GM21576 (cell line): Measurements from ENCODE around the gene TRIM2.
A peak's percentile ranks its signal among the peaks of the same experiment; 100 is the strongest.

Source experiments
- ATAC-seq: cut with Tn5 transposase; IDR thresholded peaks from one replicate; pipeline ENCODE4 v1.9.1; 2021; ENCODE audit warnings: mild to moderate bottlenecking, moderate library complexity; ENCODE audit not compliant: unreplicated experiment

The TRIM2 gene

DNA sequence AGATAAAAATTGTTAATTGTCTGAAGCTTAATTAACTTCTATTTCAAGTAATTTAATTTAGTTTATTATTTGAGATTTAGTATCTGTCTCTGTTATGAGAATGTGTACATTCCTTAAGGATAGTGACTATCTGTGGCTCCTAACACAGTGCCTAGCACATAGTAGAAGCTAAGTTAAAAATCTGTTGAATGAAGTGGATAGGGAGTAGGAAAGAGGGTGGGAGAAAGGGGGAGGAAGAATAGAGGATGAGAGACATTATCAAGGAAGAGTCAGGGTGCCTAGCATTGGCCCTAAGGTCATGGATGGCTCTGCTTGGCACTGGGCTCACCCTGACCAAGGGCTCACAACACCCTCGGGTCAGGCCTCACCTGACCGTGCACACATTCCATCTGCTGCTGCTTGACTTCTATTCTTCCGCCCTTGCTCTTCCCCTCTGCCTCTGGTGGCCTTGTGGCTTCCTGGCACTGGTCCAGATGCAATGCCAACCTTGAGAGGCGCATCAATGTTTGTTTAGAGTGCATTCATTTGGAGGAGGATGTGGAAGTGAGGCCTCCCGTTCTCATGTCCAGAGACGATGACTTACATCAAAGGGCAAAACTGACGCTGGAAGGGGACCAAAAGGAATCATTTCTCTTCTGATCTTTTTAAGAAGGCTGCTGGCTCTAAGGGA, 42.3 kb downstream of the TRIM2 start:
- ATAC-seq, result no peak

DNA sequence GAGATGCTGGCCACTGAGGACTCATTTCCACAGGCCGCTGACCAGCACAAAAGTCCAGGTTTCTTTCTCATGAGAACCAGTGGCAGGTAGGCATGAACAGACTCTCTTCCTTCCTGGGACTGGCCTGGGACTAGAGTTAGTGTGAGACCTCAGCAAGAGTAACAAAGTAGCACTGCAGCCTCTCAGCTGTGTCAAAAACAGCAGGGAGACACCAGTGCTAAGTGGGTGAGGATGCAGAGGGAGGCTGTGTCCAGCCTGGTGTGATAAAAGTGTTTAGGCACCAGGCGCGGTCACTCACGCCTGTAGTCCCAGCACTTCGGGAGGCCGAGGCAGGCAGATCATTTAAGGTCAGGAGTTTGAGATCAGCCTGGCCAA, 42.9 kb downstream of the TRIM2 start:
- no peak for ATAC-seq

DNA sequence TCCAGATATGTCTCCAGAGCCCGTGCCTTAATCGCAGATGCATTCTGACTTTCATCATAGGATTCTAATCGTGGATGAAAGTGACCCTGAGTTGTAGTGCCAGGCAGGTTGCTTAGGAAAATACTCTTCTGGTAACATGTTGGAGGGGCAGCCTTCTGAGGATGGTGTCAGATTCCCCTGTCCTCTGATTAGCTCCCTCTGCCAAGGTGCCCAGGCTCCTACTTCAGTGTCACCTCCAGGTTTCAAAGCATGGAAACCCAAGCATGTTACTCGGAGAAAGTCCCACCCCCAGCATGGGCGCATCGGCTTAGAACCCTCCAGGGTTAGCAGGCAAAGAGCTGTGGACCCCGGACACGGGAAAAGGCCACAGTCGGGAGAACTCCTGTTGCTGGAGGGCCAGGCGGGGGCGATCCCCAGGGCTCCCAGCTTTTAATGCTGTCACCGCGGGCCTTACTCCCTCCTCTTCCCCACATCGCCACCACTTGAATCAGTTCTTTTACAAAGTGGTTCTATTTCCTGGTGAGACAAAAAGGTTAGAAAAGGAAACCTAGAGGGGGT, 44.5 kb downstream of the TRIM2 start:
- ATAC-seq, result peak; percentile 5

DNA sequence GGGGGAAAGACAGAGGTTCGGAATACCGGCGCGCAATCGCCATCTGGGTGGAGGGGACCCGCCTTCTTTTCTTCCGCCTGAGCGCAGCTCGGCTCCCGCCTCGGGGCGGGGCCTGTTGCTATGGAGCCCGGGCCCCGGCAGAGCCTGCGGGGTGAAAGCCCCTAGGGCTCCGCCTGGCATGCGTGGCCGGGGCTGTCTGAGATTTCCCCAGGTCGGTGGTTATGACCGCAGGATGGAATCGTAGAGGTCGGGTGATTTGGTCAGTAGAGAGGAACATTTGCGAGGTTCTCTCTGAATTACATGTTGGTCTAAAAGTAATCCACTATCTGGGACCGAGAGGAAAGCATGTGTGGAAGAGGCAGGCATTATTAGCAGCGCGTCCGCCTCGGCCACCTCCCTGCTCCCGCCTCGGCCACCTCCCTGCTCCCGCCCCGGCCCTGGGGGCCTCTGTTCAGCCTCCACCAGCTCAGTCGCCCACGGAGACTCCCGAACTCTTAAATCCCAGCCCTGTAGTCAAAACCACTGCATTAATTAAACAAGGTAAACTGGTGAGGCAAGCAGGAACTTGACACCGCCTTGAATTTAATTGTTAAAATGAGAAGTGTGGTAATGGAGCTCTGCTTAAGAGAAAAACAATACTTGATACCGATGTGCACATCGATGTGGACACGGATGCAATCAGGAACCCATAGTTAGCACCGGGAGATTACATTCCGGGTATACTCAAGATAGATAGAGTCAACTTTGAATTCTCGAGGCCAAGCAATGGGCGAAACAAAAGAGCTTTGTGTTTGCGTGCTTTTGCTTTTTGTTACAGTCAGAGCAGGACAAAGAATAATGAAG, 45.2 kb downstream of the TRIM2 start:
- ATAC-seq, result peak; percentile 96

- ATAC-seq, result peak; percentile 37
These were observed 47.9 kb downstream of the TRIM2 start for GRCh38 chr4:153252122-153252521.

GRCh38 chr4:153255233-153255632, 51.0 kb downstream of the TRIM2 start:
- ATAC-seq, result no peak

- peak; percentile 62 for ATAC-seq
These were observed 52.9 kb downstream of the TRIM2 start for GRCh38 chr4:153257151-153257620.

- no peak for ATAC-seq
These were observed 53.7 kb downstream of the TRIM2 start for GRCh38 chr4:153257991-153258390.

DNA sequence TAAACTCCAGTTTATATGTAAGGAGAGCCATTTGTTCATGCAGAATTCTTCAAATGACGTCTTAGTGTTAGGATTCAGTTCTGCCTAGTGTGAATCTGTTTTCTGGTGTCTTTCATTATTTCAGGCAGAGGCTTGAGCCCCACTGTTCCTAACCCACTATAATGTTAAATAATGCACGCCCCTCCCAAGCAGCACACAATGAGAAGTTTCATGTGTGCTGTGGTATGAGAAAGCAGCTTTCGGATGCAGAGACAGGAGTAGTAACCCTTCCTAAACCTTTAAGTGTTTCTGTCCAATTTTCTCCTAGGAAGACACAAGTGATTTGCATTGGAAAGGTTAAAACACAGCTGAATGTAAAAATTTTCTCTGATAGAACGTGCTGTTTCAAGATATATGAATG, 54.5 kb downstream of the TRIM2 start:
- ATAC-seq, result no peak

GRCh38 chr4:153259661-153260060, 55.4 kb downstream of the TRIM2 start:
- ATAC-seq, result no peak

GRCh38 chr4:153260132-153260531, 55.9 kb downstream of the TRIM2 start:
- ATAC-seq, result no peak

DNA sequence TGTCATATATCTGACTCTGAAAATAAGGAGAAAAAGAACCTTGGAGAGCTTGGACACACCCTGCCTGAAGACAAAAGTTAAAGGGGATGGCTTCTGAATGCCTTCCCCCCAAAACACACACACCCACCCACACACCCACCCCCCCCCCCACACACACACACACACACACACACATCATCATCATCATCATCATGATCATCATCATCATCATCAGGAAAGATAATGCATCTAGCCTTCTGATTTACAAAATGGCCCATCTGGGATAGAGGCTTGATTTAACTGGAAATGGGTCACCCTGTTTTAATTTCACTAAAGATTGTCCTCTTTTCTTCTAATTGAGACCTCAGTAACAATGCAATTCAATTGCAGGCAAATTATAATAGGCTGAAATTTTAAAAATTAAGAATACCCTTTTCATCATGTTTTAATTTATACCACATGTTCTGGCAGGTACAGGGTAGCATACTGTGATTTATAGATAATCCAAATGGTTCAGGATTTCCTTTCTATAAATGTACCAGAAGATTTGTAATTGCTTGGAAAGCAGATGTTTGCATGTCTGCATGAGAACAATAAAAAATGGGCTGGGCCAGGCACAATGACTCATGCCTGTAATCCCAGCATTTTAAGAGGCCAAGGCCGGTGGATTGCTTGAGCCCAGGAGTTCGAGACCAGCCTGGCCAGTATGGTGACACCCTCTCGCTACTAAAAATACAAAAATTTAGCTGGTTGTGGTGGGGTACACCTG, 56.5 kb downstream of the TRIM2 start:
- ATAC-seq, result no peak

GRCh38 chr4:153261461-153261860, 57.2 kb downstream of the TRIM2 start:
- no peak for ATAC-seq

DNA sequence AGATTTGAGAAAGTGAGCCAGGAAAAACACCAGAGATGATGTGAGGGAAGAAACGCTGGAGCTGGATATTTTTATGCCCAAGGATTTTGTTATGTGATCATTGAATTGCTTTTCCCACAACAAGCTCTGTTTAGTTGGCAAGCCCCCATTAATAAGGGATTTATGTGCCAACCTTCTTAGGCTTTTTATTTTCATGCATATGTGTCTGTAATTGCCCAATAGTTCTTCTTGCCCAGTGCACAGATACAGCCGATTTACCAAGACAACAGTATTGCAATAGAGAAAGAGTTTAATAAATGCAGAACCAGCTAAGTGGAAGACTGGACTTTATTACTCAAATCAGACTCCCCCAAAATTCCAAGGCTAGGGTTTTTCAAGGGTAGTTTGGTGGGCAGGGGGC, 57.7 kb downstream of the TRIM2 start:
- no peak for ATAC-seq

- ATAC-seq, result no peak
These were observed 61.2 kb downstream of the TRIM2 start for GRCh38 chr4:153265306-153266047.

DNA sequence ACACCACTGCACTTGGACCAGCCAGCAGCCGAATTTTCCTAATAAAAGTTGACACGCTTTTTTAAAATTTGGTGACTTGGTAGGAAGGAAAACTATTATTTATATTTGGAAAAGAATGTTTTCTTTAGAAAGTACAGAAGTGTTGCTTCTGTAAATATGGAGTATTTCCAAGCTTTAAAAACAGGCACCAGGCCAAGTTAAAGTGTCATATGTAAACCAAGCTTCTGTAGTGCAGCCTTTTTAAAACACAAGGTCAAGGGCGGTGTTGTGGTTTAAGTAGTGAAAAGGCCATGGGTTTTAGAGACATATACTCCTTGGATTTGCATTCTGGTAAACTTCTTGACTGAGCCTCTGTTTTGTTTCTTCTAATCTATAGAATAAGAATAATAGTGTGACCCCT, 62.7 kb downstream of the TRIM2 start:
- no peak for ATAC-seq

GRCh38 chr4:153267890-153268289, 63.6 kb downstream of the TRIM2 start:
- no peak for ATAC-seq

DNA sequence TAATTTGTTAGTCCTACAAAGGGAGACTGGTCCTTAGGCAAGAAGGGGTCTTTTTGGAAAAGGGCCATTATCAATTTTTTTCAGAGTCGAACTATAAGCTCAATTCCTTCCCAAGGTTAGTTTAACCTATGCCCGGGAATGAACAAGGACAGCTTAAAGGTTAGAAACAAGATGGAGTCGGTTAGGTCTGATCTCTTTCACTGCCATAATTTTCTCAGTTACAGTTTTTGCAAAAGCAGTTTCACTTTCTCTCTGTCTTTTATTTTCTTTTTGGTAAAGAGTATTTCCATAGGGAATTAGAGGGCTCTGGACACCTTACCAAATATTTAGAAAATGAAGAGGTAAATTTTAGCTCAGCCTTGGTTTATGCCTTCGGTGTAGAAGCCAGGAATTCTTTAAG, 64.1 kb downstream of the TRIM2 start:
- ATAC-seq, result no peak

- no peak for ATAC-seq
These were observed 65.2 kb downstream of the TRIM2 start for GRCh38 chr4:153269218-153269990.

DNA sequence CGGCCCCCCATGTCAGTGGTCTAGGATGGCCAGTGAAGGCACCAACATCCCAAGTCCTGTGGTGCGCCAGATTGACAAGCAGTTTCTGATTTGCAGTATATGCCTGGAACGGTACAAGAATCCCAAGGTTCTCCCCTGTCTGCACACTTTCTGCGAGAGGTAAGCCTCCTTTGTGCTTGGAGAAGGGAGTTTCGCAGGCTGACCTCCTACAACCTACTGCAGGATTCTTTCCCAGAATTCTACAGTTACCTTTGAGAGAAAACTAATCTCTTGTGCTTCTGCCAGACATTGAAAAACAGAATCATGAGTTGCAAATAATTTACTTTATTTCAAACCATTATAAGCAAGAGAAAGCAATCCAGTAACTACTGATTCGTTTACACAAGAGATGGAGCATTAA, 66.1 kb downstream of the TRIM2 start:
- ATAC-seq, result no peak
